NCI-H510A (cell line): ENCODE measurements around the gene PPP1R2.
A peak's percentile ranks its signal among the peaks of the same experiment; 100 is the strongest.
"Not testable (repeated sequence)": the region's sequence is repeated elsewhere in the genome, so short reads cannot be mapped to it uniquely, and the experiment has no call there.

Source experiments
- DNase-seq: peaks from one replicate; lab custom pipeline; 2025; lab: John Stamatoyannopoulos, UW

Gene PPP1R2

GRCh38 chr3:195542698-195543499, at the start of gene PPP1R2:
PPP1R2 (minus strand) TSS chr3:195543325; CDS start chr3:195543025, 300 bp downstream.
- DNase-seq: peak; percentile 83

GRCh38 chr3:195591852-195592251, 48.7 kb upstream of the PPP1R2 start:
- DNase-seq: no peak

- DNase-seq: no peak
Measured at GRCh38 chr3:195591220-195591619, 48.1 kb upstream of the PPP1R2 start.

- not testable (repeated sequence) for DNase-seq
Measured at GRCh38 chr3:195590381-195590780, 47.3 kb upstream of the PPP1R2 start.

GRCh38 chr3:195589796-195590195, 46.7 kb upstream of the PPP1R2 start:
- not testable (repeated sequence) for DNase-seq

GRCh38 chr3:195587824-195588223, 44.7 kb upstream of the PPP1R2 start:
- DNase-seq: no peak

GRCh38 chr3:195587406-195587805, 44.3 kb upstream of the PPP1R2 start:
- DNase-seq: no peak

GRCh38 chr3:195584543-195584870, 41.4 kb upstream of the PPP1R2 start:
- no peak for DNase-seq

GRCh38 chr3:195583831-195584542, 40.9 kb upstream of the PPP1R2 start, which contains the start of gene APOD:
APOD (minus strand) TSS chr3:195583940; CDS start chr3:195579461, 4,479 bp downstream.
- DNase-seq: no peak

GRCh38 chr3:195582947-195583346, 39.8 kb upstream of the PPP1R2 start:
- DNase-seq: no peak

- DNase-seq: no peak
Measured at GRCh38 chr3:195580744-195581443, 37.8 kb upstream of the PPP1R2 start.

- DNase-seq: no peak
Measured at GRCh38 chr3:195579281-195579680, 36.2 kb upstream of the PPP1R2 start.

- DNase-seq: no peak
Measured at GRCh38 chr3:195578565-195578964, 35.4 kb upstream of the PPP1R2 start.

- DNase-seq: no peak
Measured at GRCh38 chr3:195577645-195578177, 34.6 kb upstream of the PPP1R2 start.

GRCh38 chr3:195574497-195575304, 31.6 kb upstream of the PPP1R2 start:
- DNase-seq: no peak

- no peak for DNase-seq
Measured at GRCh38 chr3:195573611-195574496, 30.7 kb upstream of the PPP1R2 start.

- DNase-seq: no peak
Measured at GRCh38 chr3:195571361-195571760, 28.2 kb upstream of the PPP1R2 start.

GRCh38 chr3:195570912-195571311, 27.8 kb upstream of the PPP1R2 start:
- no peak for DNase-seq

- no peak for DNase-seq
Measured at GRCh38 chr3:195570344-195570743, 27.2 kb upstream of the PPP1R2 start.

GRCh38 chr3:195568630-195569029, 25.5 kb upstream of the PPP1R2 start:
- no peak for DNase-seq

- DNase-seq: no peak
Measured at GRCh38 chr3:195566797-195567196, 23.7 kb upstream of the PPP1R2 start.
